Karpas-422 (cell line): ENCODE results near the gene AVP. TPM values are rescaled to one million over a fixed set of nuclear protein-coding genes. Genes with fewer than 3 reads are reported as not detected.
A peak's percentile ranks its signal among the peaks of the same experiment; 100 is the strongest.

Experiments used
- DNase-seq: peaks from one replicate; pipeline ENCODE4 v3.0.0-alpha.2; 2015
- H2AFZ ChIP-seq: fragments of 200-600 bp; sonication (generic); 2 replicates; pipeline ENCODE4 v1.6.1; 2014; ENCODE audit warnings: antibody characterized with exemption, low read length, mixed read lengths
- H3K27ac ChIP-seq: fragments of 200-600 bp; sonication (generic); 2 replicates; pipeline ENCODE4 v1.5.1; 2014; ENCODE audit warnings: mild to moderate bottlenecking, low read length, moderate library complexity
- H3K27me3 ChIP-seq: fragments of 200-600 bp; sonication (generic); 2 replicates; pipeline ENCODE4 v1.6.1; 2014; ENCODE audit warnings: low read length, mixed read lengths
- H3K36me3 ChIP-seq: fragments of 200-600 bp; sonication (generic); 2 replicates; pipeline ENCODE4 v1.6.1; 2014; ENCODE audit warnings: low read length, mixed read lengths; ENCODE audit not compliant: insufficient read depth
- H3K4me1 ChIP-seq: fragments of 200-600 bp; sonication (generic); 2 replicates; pipeline ENCODE4 v1.6.1; 2014; ENCODE audit warnings: mild to moderate bottlenecking, low read length, mixed read lengths
- H3K4me2 ChIP-seq: fragments of 200-600 bp; sonication (generic); 2 replicates; pipeline ENCODE4 v1.6.1; 2014; ENCODE audit warnings: low read length, low read depth, mild to moderate bottlenecking; ENCODE audit not compliant: poor library complexity, severe bottlenecking
- H3K4me3 ChIP-seq: fragments of 200-600 bp; sonication (generic); 2 replicates; pipeline ENCODE4 v1.5.1; 2014; ENCODE audit warnings: mild to moderate bottlenecking, antibody characterized with exemption, low read length, mixed read lengths
- H3K79me2 ChIP-seq: fragments of 200-600 bp; sonication (generic); 2 replicates; pipeline ENCODE4 v1.6.1; 2014; ENCODE audit warnings: mild to moderate bottlenecking, low read length, mixed read lengths
- H3K9ac ChIP-seq: fragments of 200-600 bp; sonication (generic); 2 replicates; pipeline ENCODE4 v1.6.0; 2014; ENCODE audit warnings: low read length
- H3K9me2 ChIP-seq: fragments of 200-600 bp; sonication (generic), shearing (Covaris generic); replicated peaks from 2 replicates; pipeline ENCODE4 v1.6.0; 2014; ENCODE audit warnings: mild to moderate bottlenecking, low read length, moderate library complexity; ENCODE audit not compliant: insufficient read depth
- H3K9me3 ChIP-seq: fragments of 300-700, 200-600 bp; sonication (generic); 2 replicates; pipeline ENCODE4 v1.6.1; 2014; ENCODE audit warnings: low read length, mixed read lengths
- H4K20me1 ChIP-seq: fragments of 200-600 bp; sonication (generic); 2 replicates; pipeline ENCODE4 v1.6.1; 2014; ENCODE audit warnings: mild to moderate bottlenecking, antibody characterized with exemption, low read length, low read depth; ENCODE audit not compliant: insufficient read depth
- total RNA-seq: library from RNA; depleted of rRNA; stranded (reverse); fragments of >200 nt; shearing (Covaris generic); gene quantifications from 2 replicates; pipeline ENCODE4 v1.2.3, GENCODE V29; 2014; ENCODE audit warnings: low replicate concordance

The AVP gene
- total RNA-seq, 1 experiment from 2014 or later = not detected

DNA sequence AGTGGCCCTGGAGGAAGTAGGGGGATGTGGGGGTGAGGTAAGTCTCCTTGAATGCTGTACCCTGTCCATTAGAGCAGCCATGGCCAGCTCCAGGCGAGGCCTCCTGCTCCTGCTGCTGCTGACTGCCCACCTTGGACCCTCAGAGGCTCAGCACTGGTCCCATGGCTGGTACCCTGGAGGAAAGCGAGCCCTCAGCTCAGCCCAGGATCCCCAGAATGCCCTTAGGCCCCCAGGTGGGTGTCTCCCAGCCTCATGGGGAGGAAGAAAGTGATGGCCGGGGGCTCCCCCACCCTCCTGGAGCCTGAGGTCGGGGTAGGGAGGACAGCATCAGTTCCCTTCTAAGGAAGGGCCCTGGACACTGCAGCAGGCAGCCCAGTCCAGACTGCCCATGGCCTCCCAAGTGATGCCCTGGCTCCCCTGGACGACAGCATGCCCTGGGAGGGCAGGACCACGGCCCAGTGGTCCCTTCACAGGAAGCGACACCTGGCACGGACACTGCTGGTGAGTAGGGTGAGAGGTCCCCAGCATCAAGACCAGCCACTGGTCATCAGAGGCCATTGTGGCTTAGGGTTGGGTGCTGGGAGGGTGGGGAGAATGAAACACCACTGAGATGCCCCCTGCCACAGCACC lies 40.1 kb downstream of the AVP start:
- Histone ChIP-seq H3K27me3 (no peaks in the 10 kb centered on the region), H3K9ac (peak overlapping the region; percentile 86), H3K36me3 (peaks cover 18% of the 10 kb centered on the region), H3K27ac (peak overlapping the region; percentile 93), H3K4me3 (peak overlapping the region; percentile 88), H3K4me2 (peak overlapping the region; percentile 98), H4K20me1 (0 out of 2 replicates have a peak, but pooled peaks cover 9% of the 10 kb centered on the region), H3K9me2 (no peaks in the 10 kb centered on the region), H2AFZ (no peak overlapping the region), H3K79me2 (peaks cover 20% of the 10 kb centered on the region), H3K9me3 (no peaks in the 10 kb centered on the region), H3K4me1 (peaks cover 31% of the 10 kb centered on the region)
- DNase-seq = no peak

- H4K20me1 ChIP-seq = 0 out of 2 replicates have a peak, but pooled peaks cover 9% of the 10 kb centered on the region
- H3K79me2 ChIP-seq = peaks cover 20% of the 10 kb centered on the region
- H2AFZ ChIP-seq = no peak within 1 kb of the TSS
- H3K4me3 ChIP-seq = peak within 1 kb of the TSS; percentile 88; the same call in 1 of the 2 replicates
- peak within 1 kb of the TSS; percentile 93 for H3K27ac ChIP-seq
- H3K4me1 ChIP-seq = peaks cover 31% of the 10 kb centered on the region
- H3K9me3 ChIP-seq = no peaks in the 10 kb centered on the region
- peak within 1 kb of the TSS; percentile 86; the same call in 1 of the 2 replicates for H3K9ac ChIP-seq
- peaks cover 11% of the 10 kb centered on the region for H3K36me3 ChIP-seq
- no peaks in the 10 kb centered on the region for H3K27me3 ChIP-seq
- peak within 1 kb of the TSS; percentile 98 for H3K4me2 ChIP-seq
- no peaks in the 10 kb centered on the region for H3K9me2 ChIP-seq
- DNase-seq = no peak
These were observed 41.2 kb downstream of the AVP start, which contains the start of gene GNRH2 for GRCh38 chr20:3043322-3043721. TSS of gene GNRH2 (plus strand) at chr20:3043622. CDS start at chr20:3044415, 793 bp downstream.

GRCh38 chr20:3042625-3043024 lies 41.9 kb downstream of the AVP start:
- no peaks in the 10 kb centered on the region for H3K9me2 ChIP-seq
- H3K9me3 ChIP-seq = no peaks in the 10 kb centered on the region
- no peak overlapping the region for H3K9ac ChIP-seq
- no peak overlapping the region for H3K4me2 ChIP-seq
- no peak overlapping the region for H2AFZ ChIP-seq
- no peak for DNase-seq
- 0 out of 2 replicates have a peak, but pooled peaks cover 8% of the 10 kb centered on the region for H4K20me1 ChIP-seq
- H3K27me3 ChIP-seq = no peaks in the 10 kb centered on the region
- peaks cover 30% of the 10 kb centered on the region for H3K4me1 ChIP-seq
- no peak overlapping the region for H3K27ac ChIP-seq
- H3K4me3 ChIP-seq = no peak overlapping the region
- H3K36me3 ChIP-seq = peaks cover 4% of the 10 kb centered on the region
- peaks cover 17% of the 10 kb centered on the region for H3K79me2 ChIP-seq

DNA sequence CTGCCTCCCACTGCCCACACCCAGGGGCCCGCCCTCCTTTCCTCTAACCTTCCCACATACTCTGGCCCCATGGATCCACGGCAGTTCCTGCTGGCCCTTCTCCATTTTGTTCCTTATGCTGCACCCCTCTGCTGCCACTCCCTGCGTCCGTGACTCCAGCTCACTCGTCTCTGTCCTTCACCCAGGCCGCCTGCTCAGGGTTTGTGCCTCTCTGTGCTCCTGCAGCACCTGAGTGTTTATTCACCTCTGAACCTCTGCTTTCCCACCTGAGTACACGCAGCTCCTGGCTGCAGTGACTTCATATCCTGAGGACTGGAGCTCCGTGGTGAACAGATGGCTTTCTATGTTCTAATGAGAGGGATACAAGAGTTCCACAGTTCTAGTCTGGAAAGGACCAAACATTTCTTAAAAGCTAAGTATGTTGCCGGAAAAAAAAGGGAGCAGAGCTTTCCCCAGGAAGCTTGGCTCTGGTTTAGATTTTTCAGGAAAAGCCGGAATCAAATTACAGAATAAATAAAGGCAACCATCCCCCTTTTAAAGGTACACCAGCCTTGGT lies 42.6 kb downstream of the AVP start:
- no peaks in the 10 kb centered on the region for H3K9me3 ChIP-seq
- H3K79me2 ChIP-seq = peaks cover 10% of the 10 kb centered on the region
- peaks cover 23% of the 10 kb centered on the region for H3K4me1 ChIP-seq
- H3K27me3 ChIP-seq = no peaks in the 10 kb centered on the region
- H4K20me1 ChIP-seq = 0 out of 2 replicates have a peak, but pooled peaks cover 2% of the 10 kb centered on the region
- no peaks in the 10 kb centered on the region for H3K9me2 ChIP-seq
- H3K4me2 ChIP-seq = no peak overlapping the region
- no peak overlapping the region for H3K4me3 ChIP-seq
- H2AFZ ChIP-seq = no peak overlapping the region
- DNase-seq = no peak
- no peak overlapping the region for H3K27ac ChIP-seq
- H3K9ac ChIP-seq = no peak overlapping the region
- no peaks in the 10 kb centered on the region; the same call in 1 of the 2 replicates for H3K36me3 ChIP-seq

DNA sequence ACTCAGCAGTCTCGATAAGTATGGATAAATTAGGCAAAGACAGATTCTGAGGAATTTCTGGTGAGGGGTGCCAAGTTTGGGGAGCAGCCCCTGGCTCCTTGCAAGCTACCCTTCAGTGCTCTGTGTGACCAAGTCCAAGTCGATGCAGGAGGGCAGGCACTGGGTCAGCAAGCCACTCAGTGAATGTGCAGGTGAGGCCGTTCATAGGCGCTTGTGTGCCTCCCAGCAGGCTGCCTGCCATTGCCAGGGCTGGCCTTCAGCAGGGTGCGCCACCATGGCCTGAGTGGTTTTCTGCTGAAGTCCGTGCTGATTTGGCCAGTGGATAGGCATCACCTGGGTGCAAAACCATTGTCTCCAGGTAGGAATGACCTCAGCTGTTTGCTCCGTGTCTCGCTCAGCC lies 44.4 kb downstream of the AVP start:
- H3K4me2 ChIP-seq = no peak overlapping the region
- peaks cover 15% of the 10 kb centered on the region for H3K4me1 ChIP-seq
- H3K36me3 ChIP-seq = peaks cover 10% of the 10 kb centered on the region; the same call in 1 of the 2 replicates
- no peak overlapping the region for H3K9ac ChIP-seq
- no peak overlapping the region for H2AFZ ChIP-seq
- no peaks in the 10 kb centered on the region for H3K79me2 ChIP-seq
- no peaks in the 10 kb centered on the region for H3K9me2 ChIP-seq
- no peak overlapping the region for H3K4me3 ChIP-seq
- DNase-seq = no peak
- H3K27ac ChIP-seq = no peak overlapping the region
- no peaks in the 10 kb centered on the region for H3K9me3 ChIP-seq
- no peaks in the 10 kb centered on the region for H3K27me3 ChIP-seq
- no peaks in the 10 kb centered on the region for H4K20me1 ChIP-seq

DNA sequence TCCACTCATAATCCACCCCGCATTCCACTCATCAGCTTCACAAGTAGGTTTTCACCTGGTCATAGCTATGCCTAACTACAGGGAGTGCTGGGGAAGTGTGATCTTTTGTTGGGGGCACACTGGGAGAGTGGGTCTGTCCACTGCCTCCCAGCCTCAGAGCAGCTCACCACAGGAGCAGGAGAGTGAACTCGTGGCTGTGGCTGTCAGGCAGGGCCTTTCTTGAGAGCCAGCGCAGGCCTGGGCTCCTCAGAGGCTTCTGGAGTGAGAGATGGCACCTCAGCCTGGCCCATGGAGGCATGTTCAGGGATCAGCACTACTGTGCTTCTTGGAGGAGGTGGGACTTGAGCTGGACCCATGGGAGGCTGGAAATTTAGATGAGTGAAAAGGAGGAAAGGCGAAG lies 45.1 kb downstream of the AVP start:
- no peaks in the 10 kb centered on the region for H3K9me3 ChIP-seq
- peaks cover 10% of the 10 kb centered on the region; the same call in 1 of the 2 replicates for H3K36me3 ChIP-seq
- H3K79me2 ChIP-seq = no peaks in the 10 kb centered on the region
- H4K20me1 ChIP-seq = no peaks in the 10 kb centered on the region
- no peak overlapping the region for H3K4me3 ChIP-seq
- H3K27me3 ChIP-seq = no peaks in the 10 kb centered on the region
- no peak for DNase-seq
- H3K4me1 ChIP-seq = peaks cover 8% of the 10 kb centered on the region
- H3K4me2 ChIP-seq = no peak overlapping the region
- H3K9ac ChIP-seq = no peak overlapping the region
- no peak overlapping the region for H2AFZ ChIP-seq
- H3K9me2 ChIP-seq = no peaks in the 10 kb centered on the region
- no peak overlapping the region for H3K27ac ChIP-seq

DNA sequence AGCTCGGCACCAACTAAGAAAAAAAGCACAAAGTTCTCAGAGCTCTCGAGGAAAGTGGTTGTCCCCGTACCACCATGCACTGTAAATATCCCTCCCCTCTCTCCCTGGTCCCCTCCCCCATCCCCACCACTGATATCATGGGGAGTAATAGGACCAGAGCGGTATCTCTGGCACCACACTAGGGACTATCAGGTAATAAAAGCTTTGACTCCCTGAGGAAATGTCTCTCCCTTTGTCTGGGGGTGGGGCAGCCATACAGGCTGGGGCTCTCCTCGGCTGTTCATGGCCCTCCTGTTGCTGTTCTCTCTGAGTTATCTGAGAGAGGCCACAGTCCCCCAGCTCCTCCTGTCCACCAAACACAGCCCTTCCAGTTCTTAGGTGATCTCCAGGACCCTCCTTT lies 46.1 kb downstream of the AVP start:
- no peaks in the 10 kb centered on the region for H3K27me3 ChIP-seq
- H3K36me3 ChIP-seq = peaks cover 10% of the 10 kb centered on the region; the same call in 1 of the 2 replicates
- no peaks in the 10 kb centered on the region for H3K4me1 ChIP-seq
- no peaks in the 10 kb centered on the region for H3K9me3 ChIP-seq
- no peak overlapping the region for H3K4me3 ChIP-seq
- no peak overlapping the region for H3K9ac ChIP-seq
- H4K20me1 ChIP-seq = no peaks in the 10 kb centered on the region
- H3K4me2 ChIP-seq = no peak overlapping the region
- no peak for DNase-seq
- no peak overlapping the region for H3K27ac ChIP-seq
- no peaks in the 10 kb centered on the region for H3K9me2 ChIP-seq
- no peaks in the 10 kb centered on the region for H3K79me2 ChIP-seq
- H2AFZ ChIP-seq = no peak overlapping the region

DNA sequence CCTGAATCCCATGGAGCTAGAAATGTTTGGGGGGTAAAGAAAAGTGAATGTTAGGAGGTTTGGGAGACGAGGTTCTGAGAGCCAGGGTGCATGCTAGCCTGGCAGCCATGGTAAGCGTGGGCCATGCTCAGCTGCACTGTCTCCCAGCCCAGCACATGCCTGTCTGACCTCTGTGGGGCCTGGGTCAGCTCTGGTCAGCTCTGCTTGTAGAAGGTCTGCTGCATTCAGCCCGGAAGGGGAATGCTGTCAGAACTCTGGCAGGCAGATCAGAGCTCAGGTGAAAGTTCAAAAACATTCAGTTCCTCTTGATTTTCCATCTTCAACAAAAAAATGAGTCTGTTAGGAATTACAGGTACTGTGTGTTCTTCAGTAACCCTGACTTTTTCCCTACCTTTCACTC lies 46.9 kb downstream of the AVP start:
- Histone ChIP-seq H4K20me1 (no peaks in the 10 kb centered on the region), H3K9ac (no peak overlapping the region), H3K27me3 (no peaks in the 10 kb centered on the region), H3K4me2 (no peak overlapping the region), H3K9me3 (no peaks in the 10 kb centered on the region), H3K4me1 (no peaks in the 10 kb centered on the region), H3K79me2 (no peaks in the 10 kb centered on the region), H3K9me2 (no peaks in the 10 kb centered on the region), H3K4me3 (no peak overlapping the region), H3K36me3 (peaks cover 10% of the 10 kb centered on the region; the same call in 1 of the 2 replicates), H2AFZ (no peak overlapping the region), H3K27ac (no peak overlapping the region)
- no peak for DNase-seq
